K562 (cell line): ENCODE results near the gene KNCN. TPM values are rescaled to one million over a fixed set of nuclear protein-coding genes. Genes with fewer than 3 reads are reported as not detected.

ENCODE experiments used
- ATAC-seq: fragments of 200-7000 bp; cut with Tn5 transposase; 3 replicates; pipeline ENCODE4 v1.9.1; 2020; ENCODE audit warnings: moderate library complexity
- BruUV-seq: library from RNA; stranded (reverse); fragments of 400-500 nt; replicated peaks from 2 replicates; lab custom pipeline; 2021; lab: Mats Ljungman, UMichigan
- CTCF ChIA-PET: fragments of 300-600 bp; formaldehyde crosslinking; extraction: SDS; loops from one replicate; lab custom pipeline; 2021; ENCODE audit warnings: low intra/inter-chr PET ratio; lab: Yijun Ruan, JAX
- POLR2A ChIA-PET: fragments of 300-600, 350-650 bp; sonication (Branson Sonifier 250); formaldehyde crosslinking; extraction: SDS; loops from one replicate; lab custom pipeline; 2021; ENCODE audit warnings: antibody characterized with exemption, inconsistent platforms; lab: Yijun Ruan, JAX
- DNase-seq, 4 experiments: peaks; one replicate each; pipeline versions ENCODE4 v3.0.0 to v3.0.0-alpha.2; 2011 to 2018; ENCODE audit warnings: low spot score in 3 of 4, mixed read lengths in 3 of 4; ENCODE audit errors: extremely low read depth in 1 of 4
- FAIRE-seq: peaks from 2 replicates; lab custom pipeline; 2011; peaks lifted over from hg19 to GRCh38; lab: Jason Lieb, UNC
- H2AFZ ChIP-seq: 2 replicates; pipeline ENCODE4 v1.6.0; 2011; ENCODE audit warnings: low read depth, low read length, control low read depth, inconsistent platforms
- H3K27ac ChIP-seq: fragments of 200-600 bp; 3 replicates; pipeline ENCODE4 v1.8.0; 2011; ENCODE audit warnings: low read depth, mild to moderate bottlenecking, control low read depth, inconsistent platforms, low read length, moderate library complexity, mixed read lengths; ENCODE audit errors: extremely low read depth
- H3K27me3 ChIP-seq, 2 experiments: fragments of 300-600 bp in 1 of 2; 2 replicates in 1 of 2; 3 replicates in 1 of 2; pipeline versions ENCODE4 v1.6.0 to v1.8.0; 2011; ENCODE audit warnings: inconsistent platforms in 2 of 2, low read length in 2 of 2, mild to moderate bottlenecking in 1 of 2, mixed read lengths in 1 of 2, moderate library complexity in 1 of 2; ENCODE audit not compliant: control insufficient read depth in 2 of 2, insufficient read depth in 2 of 2
- H3K36me3 ChIP-seq: fragments of 300-600 bp; 3 replicates; pipeline ENCODE4 v1.8.0; 2011; ENCODE audit warnings: mild to moderate bottlenecking, low read length, inconsistent platforms; ENCODE audit not compliant: control insufficient read depth, insufficient read depth
- H3K4me1 ChIP-seq, 2 experiments: fragments of 200-600 bp in 1 of 2; replicated peaks in 1 of 2; 2 replicates in 1 of 2; 3 replicates in 1 of 2; pipeline versions ENCODE4 v1.5.1 to v1.8.0; 2011; ENCODE audit warnings: inconsistent platforms in 2 of 2, low read length in 2 of 2, mild to moderate bottlenecking in 1 of 2, mixed read lengths in 1 of 2, moderate library complexity in 1 of 2; ENCODE audit not compliant: control insufficient read depth in 2 of 2, insufficient read depth in 2 of 2
- H3K4me2 ChIP-seq: 2 replicates; pipeline ENCODE4 v1.6.1; 2011; ENCODE audit warnings: low read length, control low read depth, inconsistent platforms, mixed read lengths; ENCODE audit not compliant: insufficient read depth
- H3K4me3 ChIP-seq: fragments of 200-600 bp; sonication (generic), shearing (Covaris generic); 2 replicates; pipeline ENCODE4 v1.5.1; 2016; ENCODE audit warnings: control low read depth, inconsistent platforms
- H3K79me2 ChIP-seq: fragments of 200-600 bp; 3 replicates; pipeline ENCODE4 v1.8.0; 2011; ENCODE audit warnings: low read length, inconsistent platforms; ENCODE audit not compliant: control insufficient read depth, insufficient read depth
- H3K9ac ChIP-seq, 2 experiments: 2 replicates each; pipeline versions ENCODE4 v1.6.0 to v1.6.1; 2011; ENCODE audit warnings: low read depth in 2 of 2, low read length in 2 of 2, control low read depth in 1 of 2, inconsistent platforms in 1 of 2, mild to moderate bottlenecking in 1 of 2, mixed read lengths in 1 of 2; ENCODE audit not compliant: insufficient read depth in 1 of 2
- H3K9me1 ChIP-seq: one replicate; pipeline ENCODE4 v1.6.0; 2011; ENCODE audit warnings: inconsistent platforms, mild to moderate bottlenecking, low read length, moderate library complexity; ENCODE audit not compliant: control insufficient read depth, insufficient read depth
- H3K9me3 ChIP-seq: replicated peaks from 2 replicates; pipeline ENCODE4 v1.5.1; 2011; ENCODE audit warnings: low read depth, low read length, inconsistent platforms; ENCODE audit not compliant: control insufficient read depth, insufficient read depth
- H4K20me1 ChIP-seq: replicated peaks from 2 replicates; pipeline ENCODE4 v1.6.1; 2011; ENCODE audit warnings: low read length, inconsistent platforms, mixed read lengths; ENCODE audit not compliant: control insufficient read depth, insufficient read depth
- HDAC1 ChIP-seq, 2 experiments: fragments of 450-650 bp; IDR thresholded peaks; 2 replicates each; pipeline ENCODE4 v1.6.1; 2016 to 2017; ENCODE audit warnings: inconsistent platforms in 1 of 2, mild to moderate bottlenecking in 1 of 2, moderate library complexity in 1 of 2
- PTRF ChIP-seq: fragments of 450-650 bp; IDR thresholded peaks from 2 replicates; pipeline ENCODE4 v1.6.1; 2016; ENCODE audit warnings: mild to moderate bottlenecking, missing genetic modification characterization, missing compliant biosample characterization
- RCOR1 ChIP-seq, 2 experiments: IDR thresholded peaks; 2 replicates each; pipeline ENCODE4 v1.6.1; 2012; ENCODE audit warnings: low read depth in 2 of 2, low read length in 2 of 2, borderline replicate concordance in 1 of 2, improper control_type of control experiment in 1 of 2
- SOX6 ChIP-seq: fragments of 450-650 bp; IDR thresholded peaks from 2 replicates; pipeline ENCODE4 v1.6.1; 2014; ENCODE audit warnings: mild to moderate bottlenecking
- TRIM28 ChIP-seq: fragments of 450-650 bp; IDR thresholded peaks from 2 replicates; pipeline ENCODE4 v1.6.1; 2017
- ZEB2 ChIP-seq: fragments of 450-650 bp; IDR thresholded peaks from 2 replicates; pipeline ENCODE4 v1.6.1; 2016
- ZNF232 ChIP-seq: sonication (generic); formaldehyde crosslinking; IDR thresholded peaks from 2 replicates; pipeline ENCODE4 v1.8.0; 2022; ENCODE audit warnings: mild to moderate bottlenecking, missing genetic modification reagents
- WGBS: fragments of 100-300 bp; shearing (Covaris generic); methylation state at CpG from one replicate; pipeline ENCODE4 v1.1.6; 2016; ENCODE audit warnings: low coverage, mixed read lengths; ENCODE audit not compliant: insufficient coverage; ENCODE audit errors: missing lambda C conversion rate; 5-methylcytosine and 5-hydroxymethylcytosine counted together
- in situ Hi-C: fragments of 300-500 bp; cut with MboI; formaldehyde crosslinking; loops from 4 replicates; pipeline ENCODE4 v1.15.0; 2018; ENCODE audit warnings: inconsistent platforms, mixed read lengths
- intact Hi-C: fragments of 100-400 bp; cut with micrococcal nuclease; formaldehyde crosslinking; loops from 2 replicates; pipeline ENCODE4 v1.14.2; 2022
- polyA plus RNA-seq, 8 experiments: library from polyadenylated mRNA; depleted of rRNA in 4 of 8; stranded (reverse) in 5 of 8; unstranded in 3 of 8; fragments of >200 nt; fragmentation: Nextera tagmentation in 2 of 8; fragmentation: Illumina TruSeq in 1 of 8; extraction: Ambion mirVana in 2 of 8; extraction: Trizol in 1 of 8; gene quantifications; 2 replicates each; pipeline versions ENCODE4 v1.2.1 to v1.2.3, GENCODE V29; 2011 to 2014; ENCODE audit warnings: inconsistent platforms in 1 of 8, missing spikeins in 1 of 8
- total RNA-seq, 7 experiments: library from RNA; depleted of rRNA in 6 of 7; stranded (reverse); fragments of >200 nt in 6 of 7; fragmentation: Illumina TruSeq in 2 of 7; extraction: Trizol in 2 of 7; gene quantifications; 2 replicates each; pipeline versions ENCODE4 v1.2.1 to v1.2.3, GENCODE V29; 2011 to 2021; ENCODE audit warnings: low replicate concordance in 1 of 7

The KNCN gene
- total and polyA plus RNA-seq, 9 of the 15 experiments (the other 6 are each of a cell fraction or from before 2014, with no cell fraction given), result not detected

DNA sequence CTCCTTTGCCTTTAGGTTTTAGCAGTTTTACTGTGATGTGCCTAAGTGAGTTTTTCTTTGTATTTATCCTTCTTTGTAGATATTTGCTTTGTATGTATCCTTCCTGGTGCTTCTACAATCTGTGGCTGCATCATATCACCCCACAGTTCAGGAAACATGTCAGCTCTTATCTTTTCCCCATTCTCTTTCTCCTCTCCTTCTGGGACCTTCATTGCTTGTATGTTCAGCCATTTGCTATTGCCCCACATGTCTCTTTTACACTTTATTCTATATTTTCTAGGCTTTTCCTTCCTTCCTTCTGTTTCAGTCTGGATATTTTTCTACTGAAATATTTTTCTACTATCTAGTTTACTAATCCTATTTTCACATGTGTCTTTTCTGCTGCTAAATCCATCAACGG is 14.9 kb downstream of the KNCN start:
- FAIRE-seq (no peak), DNase-seq (no peak), ATAC-seq (no peak)
- intact Hi-C loops (no loop called here), in situ Hi-C loops (loop anchor here (5.0 kb wide), 1 partner anchor 129 kb away; no protein-coding TSS in a partner anchor)
- no TSS peak for BruUV-seq
- 0 out of 4 replicates have a peak, but pooled peaks of 1 of the 2 experiments have one; percentile 9 for TF ChIP-seq HDAC1 (IDR thresholded peaks at IDR 0.05)
- 0 out of 4 replicates have a peak, but pooled peaks of 1 of the 2 experiments have one; percentile 30 for TF ChIP-seq RCOR1 (IDR thresholded peaks at IDR 0.05; ENCODE audit: borderline replicate concordance in 1 of 2, low read depth in 2 of 2, low read length in 2 of 2)
- no peak for TF ChIP-seq PTRF (tag)
- no peak for TF ChIP-seq ZNF232 (CRISPR knock-in tag)
- 0 out of 2 replicates have a peak, but pooled peaks have one; percentile 28 for TF ChIP-seq ZEB2
- no peak for TF ChIP-seq SOX6
- TF ChIP-seq TRIM28, result peak; percentile 85; the same call in 1 of the 2 replicates
- Histone ChIP-seq H3K9me3 (no peaks in the 10 kb centered on the region), H3K9ac (no peak overlapping the region), H3K27ac (no peak overlapping the region), H3K4me2 (no peak overlapping the region), H3K4me3 (no peak overlapping the region), H2AFZ (no peak overlapping the region), H3K36me3 (no peaks in the 10 kb centered on the region), H3K4me1 (peaks cover 3 to 14% of the 10 kb centered on the region in 2 experiments; a peak in 3 of 5 replicates), H4K20me1 (no peaks in the 10 kb centered on the region), H3K27me3 (no peaks in the 10 kb centered on the region), H3K79me2 (no peaks in the 10 kb centered on the region), H3K9me1 (no peaks in the 10 kb centered on the region)
- WGBS, result 13% methylated on average over 1 of the region's 1 CpG
- ChIA-PET CTCF (interaction anchor here (1.3 to 2.6 kb wide), 2 partner anchors 59 to 90 kb away, joined by 3 to 13 read pairs; no protein-coding TSS in a partner anchor), POLR2A (no interaction called here)
